ENCODE data around the gene CAPZB.

Gene CAPZB

DNA sequence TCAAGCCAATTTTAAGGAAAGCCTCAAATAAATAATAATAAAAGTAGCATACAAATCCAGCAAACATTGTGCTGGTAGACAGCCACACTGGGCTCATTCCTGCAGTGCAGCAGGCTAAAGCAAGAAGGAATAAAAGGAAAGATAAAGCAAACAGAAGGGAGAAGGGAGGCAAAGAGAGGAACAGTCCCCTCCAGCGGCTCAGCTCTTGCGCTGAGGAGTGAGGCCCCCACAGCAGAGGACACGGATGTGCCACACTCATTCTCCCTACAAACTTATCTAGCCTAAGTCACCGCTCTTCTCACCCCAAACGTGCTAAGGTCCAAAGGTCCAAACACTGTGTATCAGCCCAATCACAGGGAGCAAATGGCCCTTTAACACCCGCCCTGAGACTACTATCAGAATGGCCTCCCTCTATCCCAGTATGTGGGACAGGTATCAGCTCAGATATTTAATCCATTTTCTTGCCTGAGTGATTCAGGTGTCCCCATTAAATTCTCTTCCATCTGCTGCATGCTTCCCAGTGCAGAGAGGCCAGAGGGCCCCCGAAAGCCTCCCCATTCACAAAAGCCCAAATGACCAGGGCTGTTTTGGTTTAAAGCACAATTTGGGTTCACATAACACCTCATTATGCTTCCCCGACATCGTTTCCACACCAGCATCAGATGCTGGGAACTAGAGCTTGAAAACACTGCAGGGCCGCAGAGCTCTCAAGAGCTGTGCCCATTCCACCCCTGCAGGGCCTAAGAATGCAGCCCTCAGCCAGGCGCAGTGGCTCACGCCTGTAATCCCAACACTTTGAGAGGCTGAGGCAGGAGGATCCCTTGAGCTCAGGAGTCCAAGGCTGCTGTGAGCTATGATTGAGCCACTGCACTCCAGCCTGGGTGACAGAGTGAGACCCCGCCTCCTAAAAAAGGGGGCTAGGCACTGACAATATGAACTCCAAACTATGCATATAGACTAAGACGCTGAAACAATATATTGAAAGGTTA lies 17.8 kb downstream of the CAPZB start:
- no peak overlapping the region for H3K27ac ChIP-seq (ENCODE audit: low read depth, low read length)

DNA sequence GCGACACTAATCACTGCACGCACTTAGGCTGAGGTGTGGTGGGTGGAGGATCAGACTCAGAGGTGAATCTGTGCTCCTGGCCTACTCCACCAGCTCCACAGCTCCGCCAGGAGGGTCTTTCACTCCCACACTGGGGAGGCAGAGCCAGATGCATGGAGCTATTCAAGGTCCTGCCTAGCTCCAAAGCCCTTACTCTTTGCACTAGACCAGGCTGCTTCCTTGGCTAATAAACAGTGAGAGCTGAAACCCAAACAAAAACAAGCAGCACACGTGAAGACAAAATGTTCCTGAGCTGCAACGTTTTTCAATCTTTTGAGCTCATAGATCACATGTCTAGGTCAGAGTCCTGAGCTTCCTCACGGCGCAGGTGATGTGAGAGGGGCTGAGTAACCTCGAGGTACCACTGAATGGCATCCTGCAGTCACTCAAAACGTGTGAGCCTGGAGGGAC lies 19.2 kb downstream of the CAPZB start:
- Histone ChIP-seq H3K4me1 (ENCODE audit: control insufficient read depth, insufficient read depth, low read length) (peaks cover 50% of the 10 kb centered on the region), H3K9me3 (ENCODE audit: control insufficient read depth, insufficient read depth, low read length) (no peaks in the 10 kb centered on the region), H3K27ac (ENCODE audit: low read depth, low read length) (peak overlapping the region; percentile 18), H3K4me3 (ENCODE audit: low read depth, low read length) (no peak overlapping the region), H3K9ac (ENCODE audit: low read depth, low read length) (no peak overlapping the region), H3K36me3 (ENCODE audit: control insufficient read depth, insufficient read depth, low read length) (peaks cover 17% of the 10 kb centered on the region), H3K27me3 (ENCODE audit: control insufficient read depth, insufficient read depth, low read length) (no peaks in the 10 kb centered on the region)

More for the DNA sequence above, 17.8 kb downstream of the CAPZB start:
- no peaks in the 10 kb centered on the region for H3K27me3 ChIP-seq (ENCODE audit: control insufficient read depth, insufficient read depth, low read length)
- no peaks in the 10 kb centered on the region for H3K9me3 ChIP-seq (ENCODE audit: control insufficient read depth, insufficient read depth, low read length)
- no peak overlapping the region for H3K9ac ChIP-seq (ENCODE audit: low read depth, low read length)
- H3K36me3 ChIP-seq (ENCODE audit: control insufficient read depth, insufficient read depth, low read length), result peaks cover 25% of the 10 kb centered on the region
- H3K4me3 ChIP-seq (ENCODE audit: low read depth, low read length), result no peak overlapping the region
- H3K4me1 ChIP-seq (ENCODE audit: control insufficient read depth, insufficient read depth, low read length), result peaks cover 41% of the 10 kb centered on the region

GRCh38 chr1:19465650-19466049 lies 19.7 kb downstream of the CAPZB start:
- peaks cover 54% of the 10 kb centered on the region for H3K4me1 ChIP-seq (ENCODE audit: control insufficient read depth, insufficient read depth, low read length)

GRCh38 chr1:19465123-19465522 lies 20.2 kb downstream of the CAPZB start:
- Histone ChIP-seq H3K9ac (ENCODE audit: low read depth, low read length) (no peak overlapping the region), H3K27ac (ENCODE audit: low read depth, low read length) (no peak overlapping the region), H3K4me1 (ENCODE audit: control insufficient read depth, insufficient read depth, low read length) (peaks cover 56% of the 10 kb centered on the region), H3K4me3 (ENCODE audit: low read depth, low read length) (no peak overlapping the region), H3K9me3 (ENCODE audit: control insufficient read depth, insufficient read depth, low read length) (no peaks in the 10 kb centered on the region), H3K27me3 (ENCODE audit: control insufficient read depth, insufficient read depth, low read length) (no peaks in the 10 kb centered on the region), H3K36me3 (ENCODE audit: control insufficient read depth, insufficient read depth, low read length) (peaks cover 8% of the 10 kb centered on the region)

More at GRCh38 chr1:19465650-19466049, 19.7 kb downstream of the CAPZB start:
- no peak overlapping the region for H3K9ac ChIP-seq (ENCODE audit: low read depth, low read length)
- H3K9me3 ChIP-seq (ENCODE audit: control insufficient read depth, insufficient read depth, low read length), result no peaks in the 10 kb centered on the region
- no peaks in the 10 kb centered on the region for H3K27me3 ChIP-seq (ENCODE audit: control insufficient read depth, insufficient read depth, low read length)
- H3K27ac ChIP-seq (ENCODE audit: low read depth, low read length), result no peak overlapping the region
- H3K4me3 ChIP-seq (ENCODE audit: low read depth, low read length), result no peak overlapping the region
- peaks cover 12% of the 10 kb centered on the region for H3K36me3 ChIP-seq (ENCODE audit: control insufficient read depth, insufficient read depth, low read length)

- H3K27me3 ChIP-seq (ENCODE audit: control insufficient read depth, insufficient read depth, low read length), result no peaks in the 10 kb centered on the region
- peaks cover 59% of the 10 kb centered on the region for H3K4me1 ChIP-seq (ENCODE audit: control insufficient read depth, insufficient read depth, low read length)
- no peaks in the 10 kb centered on the region for H3K9me3 ChIP-seq (ENCODE audit: control insufficient read depth, insufficient read depth, low read length)
- peaks cover 4% of the 10 kb centered on the region; the same call in 1 of the 2 replicates for H3K36me3 ChIP-seq (ENCODE audit: control insufficient read depth, insufficient read depth, low read length)
- H3K9ac ChIP-seq (ENCODE audit: low read depth, low read length), result no peak overlapping the region
- no peak overlapping the region for H3K4me3 ChIP-seq (ENCODE audit: low read depth, low read length)
- no peak overlapping the region for H3K27ac ChIP-seq (ENCODE audit: low read depth, low read length)
These were observed 20.6 kb downstream of the CAPZB start for GRCh38 chr1:19464696-19465095.

GRCh38 chr1:19463504-19463803 lies 21.9 kb downstream of the CAPZB start:
- H3K9me3 ChIP-seq (ENCODE audit: control insufficient read depth, insufficient read depth, low read length), result no peaks in the 10 kb centered on the region
- H3K9ac ChIP-seq (ENCODE audit: low read depth, low read length), result no peak overlapping the region
- H3K4me1 ChIP-seq (ENCODE audit: control insufficient read depth, insufficient read depth, low read length), result peaks cover 58% of the 10 kb centered on the region

DNA sequence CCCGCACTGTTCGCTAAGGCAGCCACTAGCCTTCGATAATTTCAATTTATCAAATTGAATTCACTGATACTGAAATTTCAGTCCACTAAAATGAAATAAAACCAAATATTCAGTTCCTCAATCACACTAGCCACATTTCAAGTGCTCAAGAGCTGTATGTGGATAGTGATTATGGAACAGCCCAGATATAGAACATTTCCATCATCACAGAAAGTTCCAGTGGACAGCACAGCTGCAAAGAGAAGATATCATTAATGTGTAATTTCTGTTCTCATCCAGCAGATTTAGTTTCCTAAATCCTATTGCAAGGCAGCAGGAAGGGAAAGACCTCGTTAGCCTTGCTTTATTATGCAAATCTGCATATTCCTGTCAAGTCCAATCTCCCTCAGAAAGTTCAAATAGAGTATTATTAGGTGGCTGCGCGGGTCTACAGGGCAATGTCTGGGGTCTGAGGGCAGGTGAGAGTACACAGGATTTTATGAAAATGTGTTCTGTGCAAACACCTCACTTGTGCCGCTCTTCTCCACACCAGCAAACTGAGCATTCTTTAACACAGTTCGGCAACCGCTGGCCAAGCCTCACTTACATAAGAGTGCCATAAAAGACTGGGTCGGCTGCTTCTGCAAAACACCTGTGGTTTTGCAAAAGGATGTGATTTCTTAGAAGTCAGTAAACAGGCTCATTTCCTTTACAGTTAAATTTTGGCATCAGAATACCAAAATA lies 22.4 kb downstream of the CAPZB start:
- no peak overlapping the region for H3K9ac ChIP-seq (ENCODE audit: low read depth, low read length)
- no peak overlapping the region for H3K4me3 ChIP-seq (ENCODE audit: low read depth, low read length)
- H3K36me3 ChIP-seq (ENCODE audit: control insufficient read depth, insufficient read depth, low read length), result no peaks in the 10 kb centered on the region
- H3K9me3 ChIP-seq (ENCODE audit: control insufficient read depth, insufficient read depth, low read length), result no peaks in the 10 kb centered on the region
- no peaks in the 10 kb centered on the region for H3K27me3 ChIP-seq (ENCODE audit: control insufficient read depth, insufficient read depth, low read length)
- peak overlapping the region; percentile 9 for H3K27ac ChIP-seq (ENCODE audit: low read depth, low read length)
- peaks cover 57% of the 10 kb centered on the region for H3K4me1 ChIP-seq (ENCODE audit: control insufficient read depth, insufficient read depth, low read length)

More at GRCh38 chr1:19463504-19463803, 21.9 kb downstream of the CAPZB start:
- Histone ChIP-seq H3K27ac (ENCODE audit: low read depth, low read length) (peak overlapping the region; percentile 9), H3K4me3 (ENCODE audit: low read depth, low read length) (no peak overlapping the region), H3K27me3 (ENCODE audit: control insufficient read depth, insufficient read depth, low read length) (no peaks in the 10 kb centered on the region), H3K36me3 (ENCODE audit: control insufficient read depth, insufficient read depth, low read length) (no peaks in the 10 kb centered on the region)

- H3K4me3 ChIP-seq (ENCODE audit: low read depth, low read length), result no peak overlapping the region
- H3K9ac ChIP-seq (ENCODE audit: low read depth, low read length), result no peak overlapping the region
- no peaks in the 10 kb centered on the region for H3K9me3 ChIP-seq (ENCODE audit: control insufficient read depth, insufficient read depth, low read length)
- H3K27me3 ChIP-seq (ENCODE audit: control insufficient read depth, insufficient read depth, low read length), result no peaks in the 10 kb centered on the region
- peaks cover 64% of the 10 kb centered on the region for H3K4me1 ChIP-seq (ENCODE audit: control insufficient read depth, insufficient read depth, low read length)
- no peaks in the 10 kb centered on the region for H3K36me3 ChIP-seq (ENCODE audit: control insufficient read depth, insufficient read depth, low read length)
- peak overlapping the region; percentile 29 for H3K27ac ChIP-seq (ENCODE audit: low read depth, low read length)
These were observed 24.2 kb downstream of the CAPZB start for GRCh38 chr1:19461220-19461554.

- Histone ChIP-seq H3K27me3 (ENCODE audit: control insufficient read depth, insufficient read depth, low read length) (no peaks in the 10 kb centered on the region), H3K4me3 (ENCODE audit: low read depth, low read length) (no peak overlapping the region), H3K27ac (ENCODE audit: low read depth, low read length) (no peak overlapping the region), H3K4me1 (ENCODE audit: control insufficient read depth, insufficient read depth, low read length) (peaks cover 65% of the 10 kb centered on the region), H3K36me3 (ENCODE audit: control insufficient read depth, insufficient read depth, low read length) (no peaks in the 10 kb centered on the region), H3K9ac (ENCODE audit: low read depth, low read length) (no peak overlapping the region), H3K9me3 (ENCODE audit: control insufficient read depth, insufficient read depth, low read length) (no peaks in the 10 kb centered on the region)
These were observed 24.7 kb downstream of the CAPZB start for GRCh38 chr1:19460535-19461219.

- Histone ChIP-seq H3K4me1 (ENCODE audit: control insufficient read depth, insufficient read depth, low read length) (peaks cover 83% of the 10 kb centered on the region), H3K27ac (ENCODE audit: low read depth, low read length) (no peak overlapping the region)
These were observed 26.4 kb downstream of the CAPZB start for GRCh38 chr1:19458815-19459417.

More at GRCh38 chr1:19458815-19459417, 26.4 kb downstream of the CAPZB start:
- no peaks in the 10 kb centered on the region for H3K36me3 ChIP-seq (ENCODE audit: control insufficient read depth, insufficient read depth, low read length)
- H3K9ac ChIP-seq (ENCODE audit: low read depth, low read length), result no peak overlapping the region
- H3K27me3 ChIP-seq (ENCODE audit: control insufficient read depth, insufficient read depth, low read length), result no peaks in the 10 kb centered on the region
- H3K4me3 ChIP-seq (ENCODE audit: low read depth, low read length), result no peak overlapping the region
- no peaks in the 10 kb centered on the region for H3K9me3 ChIP-seq (ENCODE audit: control insufficient read depth, insufficient read depth, low read length)

Measured in HUES48 (cell line).